A172 (cell line): Measurements from ENCODE around the gene FBXL4. TPM values are rescaled to one million over a fixed set of nuclear protein-coding genes. Genes with fewer than 3 reads are reported as not detected.

Source experiments
- DNase-seq: peaks from one replicate; pipeline ENCODE4 v3.0.0-alpha.2; 2015; ENCODE audit warnings: low spot score
- total RNA-seq: library from RNA; depleted of rRNA; stranded (reverse); fragments of >200 nt; shearing (Covaris generic); gene quantifications from 2 replicates; pipeline ENCODE4 v1.2.3, GENCODE V29; 2014

The FBXL4 gene
- total RNA-seq, 1 experiment from 2014 or later, result 9.7 TPM

DNA sequence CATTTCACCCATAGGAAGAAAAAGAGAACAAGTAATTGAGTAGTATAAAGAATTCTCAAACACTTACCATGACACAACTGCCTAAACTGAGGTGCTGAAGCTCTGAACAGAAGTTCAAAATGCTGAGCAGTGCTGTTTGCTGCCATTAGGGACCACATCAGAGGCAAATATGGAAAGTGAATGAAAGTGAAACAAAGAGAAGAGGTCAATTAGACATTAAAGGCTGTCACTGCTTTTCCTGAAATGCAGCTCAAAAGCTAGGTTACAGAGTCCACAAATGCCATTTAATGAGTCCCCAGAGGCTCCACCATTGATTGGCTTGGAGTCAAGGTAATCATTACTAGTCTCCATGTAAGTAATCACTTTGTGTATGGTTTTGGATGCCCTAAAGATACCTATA is 67.3 kb downstream of the FBXL4 start:
- no peak for DNase-seq

DNA sequence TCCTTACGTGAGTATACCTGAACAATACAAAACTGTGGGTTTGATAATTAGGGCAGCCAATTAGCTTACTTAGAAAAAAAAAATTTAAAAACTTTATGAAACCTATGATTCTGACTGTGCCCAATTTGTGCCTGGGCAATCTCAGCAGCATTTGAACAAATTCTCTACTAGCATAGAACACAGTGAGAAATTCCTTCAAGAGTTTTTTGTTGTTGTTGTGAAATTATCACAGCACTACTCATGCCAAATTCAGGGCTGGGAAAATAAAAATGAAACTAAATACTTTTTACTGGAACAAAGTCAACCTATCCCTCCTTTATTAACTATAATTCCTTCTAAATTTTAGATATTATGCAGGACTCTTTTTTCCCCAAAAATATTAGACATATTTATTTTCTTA is 70.5 kb downstream of the FBXL4 start:
- no peak for DNase-seq

DNA sequence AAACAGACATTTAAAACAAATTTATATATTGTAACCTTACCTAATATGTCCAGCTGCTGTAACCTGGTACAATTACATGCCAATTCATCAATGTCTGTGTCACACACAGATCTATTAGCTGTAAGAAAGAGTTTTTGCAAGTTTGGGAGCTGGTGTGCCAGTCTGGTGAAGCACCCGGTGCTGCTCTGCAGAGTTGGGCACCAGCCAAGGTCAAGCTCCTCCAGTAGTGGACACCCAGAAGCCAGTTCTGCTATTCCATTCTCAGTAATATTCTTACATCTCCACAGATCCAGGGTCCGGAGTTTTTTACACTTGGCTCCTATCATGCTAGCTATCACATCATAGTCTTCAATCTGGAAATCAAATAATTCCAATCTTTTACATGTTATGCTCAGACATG is 72.4 kb downstream of the FBXL4 start:
- DNase-seq, result no peak

DNA sequence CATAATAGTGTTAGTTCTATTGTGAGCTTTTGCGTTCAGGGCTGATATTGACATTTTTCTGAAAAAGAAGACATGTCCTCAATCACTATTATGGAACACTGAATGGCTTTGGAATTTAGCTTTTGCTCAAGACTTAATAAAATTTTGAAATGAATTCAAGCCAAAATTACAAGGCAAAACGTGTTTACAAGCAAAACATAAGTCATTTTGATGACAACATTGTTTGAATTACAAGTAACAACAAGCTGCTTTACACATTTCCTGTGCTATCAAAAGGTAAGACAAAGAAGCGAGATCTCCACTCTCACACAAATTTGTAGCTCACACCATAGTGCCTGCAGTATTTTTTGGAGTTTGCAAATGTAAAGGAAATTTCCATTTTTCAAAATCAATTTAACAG is 75.9 kb downstream of the FBXL4 start:
- DNase-seq, result no peak

DNA sequence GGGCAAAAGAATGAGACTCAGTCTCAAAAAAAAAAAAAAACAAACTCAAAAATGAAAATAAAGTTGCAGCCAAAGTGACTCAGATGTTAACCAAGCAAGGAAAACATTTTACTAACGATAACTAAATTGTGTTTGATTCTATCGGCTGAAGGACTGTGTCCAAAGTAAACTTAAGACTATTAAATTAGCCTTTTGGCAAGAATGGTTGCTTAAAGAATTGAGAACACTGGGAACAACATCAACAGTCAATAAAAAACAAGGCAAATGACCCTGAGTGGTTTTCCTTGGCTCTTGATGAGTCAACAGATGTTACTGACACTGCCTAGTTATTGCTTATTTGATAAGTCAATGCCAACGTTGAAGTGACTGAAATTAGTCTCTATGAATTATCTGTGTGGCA is 76.7 kb downstream of the FBXL4 start:
- no peak for DNase-seq

DNA sequence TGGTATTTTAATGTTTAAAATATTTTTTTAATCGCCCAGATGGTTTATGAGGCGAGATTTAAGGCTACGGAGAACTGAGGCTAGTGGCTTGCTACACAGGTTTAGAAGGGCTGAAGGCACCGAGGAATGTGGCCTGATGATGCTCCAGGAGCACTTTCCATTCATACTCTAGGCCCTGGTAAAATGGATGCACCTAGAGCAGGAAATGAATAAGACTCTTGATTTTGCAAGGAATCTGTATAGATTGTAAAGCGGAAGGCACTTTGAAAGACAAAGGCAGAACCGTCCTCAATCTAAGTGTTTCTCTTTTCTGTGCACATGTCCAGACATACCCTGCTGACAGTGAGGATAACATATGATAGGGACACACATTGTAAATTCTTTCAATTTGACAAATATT is 83.2 kb downstream of the FBXL4 start:
- no peak for DNase-seq

DNA sequence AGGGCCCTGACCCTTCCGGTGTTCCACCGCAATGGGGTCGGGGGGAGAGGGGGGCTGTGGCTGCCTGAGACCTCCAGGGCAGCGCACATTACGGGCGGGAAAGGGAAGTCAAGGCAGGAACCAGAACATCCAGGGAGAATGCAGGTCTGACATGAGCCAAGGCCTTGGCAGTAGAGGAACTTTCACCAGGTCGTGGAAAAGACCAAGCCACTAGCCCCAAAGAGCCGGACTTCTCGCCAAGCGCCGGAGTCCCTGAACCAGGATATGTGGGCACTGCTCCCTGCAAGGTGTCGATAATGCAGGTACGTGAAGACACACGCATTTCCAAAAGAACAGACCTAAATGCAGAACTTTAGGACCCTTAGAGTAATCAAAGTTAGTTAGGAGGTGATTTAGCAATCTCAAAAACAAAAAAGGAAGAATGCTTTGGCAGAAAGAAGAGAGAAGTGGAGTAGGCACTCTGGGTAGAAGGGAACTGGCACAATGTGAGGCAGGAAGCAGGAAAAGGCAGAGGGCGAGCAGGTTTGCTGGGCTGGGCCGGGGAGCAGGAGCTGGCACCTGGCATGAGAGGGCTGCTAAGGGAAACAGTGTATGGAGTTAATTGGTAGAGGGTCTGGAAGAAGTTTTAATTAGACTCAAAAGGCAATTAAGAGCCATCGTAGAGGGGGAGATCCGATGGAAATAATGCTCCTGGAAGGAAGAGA is 99.1 kb downstream of the FBXL4 start:
- DNase-seq, result no peak

DNA sequence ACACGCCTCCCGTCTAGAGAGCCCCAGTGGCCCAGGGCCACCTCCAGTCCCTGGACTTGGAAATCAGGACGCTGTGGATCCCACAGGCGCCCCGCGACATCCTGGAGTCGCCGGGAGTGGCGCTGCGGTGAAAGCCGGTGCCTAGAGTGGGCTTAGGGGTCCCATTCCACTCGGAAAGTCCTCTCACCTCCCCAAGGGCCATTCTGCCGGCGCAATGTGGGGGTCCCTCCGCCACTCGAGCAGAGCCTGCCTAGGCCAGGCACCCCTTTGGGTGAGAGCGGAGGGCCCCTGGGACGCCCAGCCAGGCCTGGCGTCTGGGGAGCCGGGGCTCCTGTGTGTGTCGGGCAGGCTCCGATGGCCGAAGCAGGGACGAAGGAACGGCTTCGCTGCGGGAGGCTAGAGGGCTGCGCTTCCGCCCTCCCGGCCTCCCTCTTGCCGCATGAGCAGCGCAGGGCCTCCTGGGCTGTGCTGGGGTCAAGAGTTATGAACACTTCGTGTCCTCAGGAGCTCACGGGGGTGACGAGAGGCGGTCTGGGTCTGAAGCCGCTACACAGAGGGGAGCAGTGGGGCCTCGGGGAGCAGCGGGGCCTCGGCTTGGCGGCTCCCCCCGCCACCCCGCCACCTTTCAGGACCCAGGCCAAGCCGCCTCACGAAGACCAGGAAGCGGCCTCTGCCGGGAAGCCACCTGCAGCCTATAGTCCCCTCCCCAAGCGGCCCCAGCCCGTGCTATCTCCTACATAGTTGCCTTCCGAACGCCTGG is 99.8 kb downstream of the FBXL4 start:
- no peak for DNase-seq

DNA sequence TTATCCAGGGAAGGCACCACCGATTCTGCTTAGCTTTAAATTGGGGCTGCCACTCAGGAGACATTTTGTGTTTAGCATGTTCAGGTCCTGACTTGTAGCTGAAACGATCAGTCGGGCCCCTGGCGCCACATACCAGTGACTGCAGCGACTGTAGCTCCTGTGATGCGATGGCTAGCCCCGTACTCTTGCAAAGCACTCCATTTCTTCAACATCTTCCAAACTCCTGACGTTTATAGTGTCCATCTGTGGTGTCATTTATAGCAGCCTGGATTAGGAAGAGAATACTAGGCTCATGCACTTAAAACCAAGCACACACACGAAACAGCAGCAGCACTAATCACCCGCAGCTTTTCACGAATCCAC is 100.3 kb downstream of the FBXL4 start:
- no peak for DNase-seq

DNA sequence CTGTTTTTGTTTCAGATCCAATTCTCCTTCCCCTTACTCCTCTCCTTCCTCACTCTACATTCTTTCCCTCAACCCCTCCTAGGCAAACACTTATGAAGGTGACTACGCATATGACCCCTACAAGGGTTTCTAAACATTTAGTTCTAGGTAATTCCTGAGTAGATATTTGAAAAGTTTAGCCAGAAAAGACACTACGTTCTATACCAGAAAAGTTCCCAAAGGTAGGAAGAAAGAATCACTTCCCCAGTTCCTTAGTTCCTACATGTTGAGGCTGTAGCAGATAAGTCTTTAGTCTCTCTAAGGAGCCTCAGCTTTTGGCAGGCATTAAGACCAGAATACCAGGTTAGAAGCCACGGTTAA is 101.7 kb downstream of the FBXL4 start:
- no peak for DNase-seq

DNA sequence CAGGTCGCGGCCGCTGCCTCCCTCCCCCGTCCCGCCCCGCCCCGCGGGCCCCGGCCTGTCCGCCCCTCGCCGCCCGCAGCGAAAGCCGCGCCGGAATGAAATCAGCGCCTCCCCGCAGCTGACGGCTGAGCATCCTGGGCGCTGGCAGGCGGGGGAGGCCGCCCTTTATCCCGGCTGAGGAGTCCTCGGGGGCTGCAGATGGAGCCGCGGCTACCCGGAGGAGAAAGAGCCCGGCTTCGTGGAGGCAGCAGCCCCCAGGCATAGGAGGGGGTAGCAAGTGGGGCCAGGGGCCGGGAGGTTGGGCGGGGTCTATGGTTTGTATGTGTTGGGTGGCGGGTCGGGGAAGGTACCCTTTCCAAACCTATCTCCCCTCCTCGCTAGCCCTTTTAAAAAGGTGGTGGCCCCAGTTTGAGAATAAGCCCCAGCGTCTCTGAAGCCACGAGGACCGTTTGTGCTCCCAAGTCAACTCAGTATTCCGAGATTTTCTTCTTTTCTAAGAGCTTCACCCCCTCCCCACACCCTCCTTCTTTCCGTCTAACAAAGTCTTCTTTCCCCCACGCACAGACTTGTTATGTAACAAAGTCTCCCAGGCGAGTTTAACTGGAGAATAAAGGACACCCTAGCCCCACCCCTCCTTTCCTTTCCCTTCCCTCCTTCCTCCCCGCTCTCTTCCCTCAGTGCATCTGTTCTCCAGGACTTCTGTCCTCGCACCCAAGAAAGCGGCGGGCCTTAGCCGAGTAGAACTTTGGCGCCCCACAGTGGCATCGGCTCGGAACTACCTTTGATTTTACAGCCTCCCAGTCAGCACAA is 102.3 kb downstream of the FBXL4 start:
- DNase-seq, result peak; percentile 74

DNA sequence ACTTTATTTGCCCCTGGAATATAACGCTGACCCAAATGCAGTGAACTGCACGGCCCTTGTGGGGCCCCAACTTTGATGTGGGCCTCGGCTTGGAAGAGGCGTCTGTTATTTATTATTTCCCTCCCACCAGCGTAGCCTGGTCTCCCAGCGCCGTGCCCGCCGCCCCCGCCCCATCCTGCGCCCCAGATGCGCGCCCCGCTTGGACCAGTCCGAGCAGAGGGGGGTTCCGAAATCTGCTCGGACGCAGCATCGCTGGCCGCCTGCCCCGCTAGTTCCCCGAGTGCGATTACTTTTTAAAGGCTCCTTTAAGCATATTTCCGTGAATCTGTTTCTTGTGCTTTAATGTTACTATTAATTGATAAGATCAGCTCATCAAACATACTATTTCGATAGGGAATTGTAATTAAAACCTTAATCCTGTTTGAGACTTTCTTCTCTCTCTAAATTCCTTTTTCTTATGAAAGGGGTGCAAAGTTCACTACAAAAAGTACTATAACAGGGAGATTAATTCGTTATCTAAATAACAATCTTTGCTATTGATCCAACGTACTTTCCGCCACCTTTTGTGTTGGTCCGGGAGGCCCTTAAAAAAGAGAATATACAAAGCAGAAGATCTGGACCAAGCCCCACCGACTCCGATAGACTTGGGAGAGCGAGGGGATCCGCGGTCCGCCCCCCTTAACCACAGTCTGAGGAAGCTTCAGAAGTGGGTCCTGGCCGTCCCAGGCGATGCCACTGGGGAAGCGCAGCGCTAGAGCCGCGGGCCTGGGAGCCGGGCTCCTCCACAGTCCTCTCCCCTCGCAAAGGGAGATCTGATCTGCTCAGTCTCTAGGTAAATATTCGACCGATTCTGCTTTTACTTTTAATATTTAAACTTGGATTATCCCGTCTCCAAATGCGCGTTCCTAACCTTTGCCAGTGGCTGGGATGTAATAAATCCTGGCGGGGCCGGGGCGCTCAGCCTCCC is 103.2 kb downstream of the FBXL4 start:
- no peak for DNase-seq

DNA sequence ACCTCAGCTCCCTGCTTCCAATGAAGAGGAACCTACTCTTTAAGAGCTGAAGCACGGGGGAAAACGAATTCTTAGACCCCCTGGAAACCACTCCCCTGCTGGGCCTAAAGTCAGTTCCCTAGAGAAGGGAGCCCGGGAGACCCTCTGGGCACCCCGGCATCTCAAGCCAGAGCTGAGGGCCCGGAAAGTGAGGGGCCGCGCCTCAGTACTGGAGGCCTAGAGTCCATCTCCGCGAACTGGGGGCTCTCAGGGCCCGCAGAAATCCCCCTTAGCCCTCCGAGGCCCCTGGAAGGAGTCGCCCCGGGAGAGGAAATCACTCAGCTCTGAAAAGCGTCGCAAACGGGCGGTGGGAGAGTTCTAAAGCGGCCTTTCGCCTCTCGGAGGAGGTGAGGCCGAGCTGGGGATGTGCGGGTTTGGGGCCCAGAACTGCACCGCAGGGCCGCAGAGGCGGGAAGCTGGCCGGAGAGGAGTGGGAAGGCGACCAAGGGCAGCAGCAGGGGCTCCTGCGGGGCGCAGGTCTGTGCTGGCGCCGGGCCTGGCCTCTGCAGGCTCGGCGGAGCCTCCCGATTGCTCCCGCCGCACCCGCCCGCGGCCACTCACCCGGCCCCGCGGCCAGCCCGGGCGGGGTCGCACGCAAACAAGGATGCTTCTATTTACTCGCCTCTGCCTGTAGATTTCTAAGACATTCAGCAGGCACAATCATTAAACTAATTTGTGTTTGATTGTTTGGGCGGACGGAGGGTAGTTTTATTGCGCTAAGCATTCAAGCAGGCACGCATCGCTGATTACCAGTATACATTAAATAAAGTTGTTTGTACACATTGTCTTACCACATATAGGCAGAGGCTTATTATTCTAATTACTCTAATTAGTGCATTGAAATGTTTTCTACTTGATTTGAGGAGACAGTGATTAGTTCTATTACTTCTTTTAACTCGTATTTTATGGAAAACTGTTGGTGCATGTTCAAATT is 104.2 kb downstream of the FBXL4 start:
- DNase-seq, result no peak

DNA sequence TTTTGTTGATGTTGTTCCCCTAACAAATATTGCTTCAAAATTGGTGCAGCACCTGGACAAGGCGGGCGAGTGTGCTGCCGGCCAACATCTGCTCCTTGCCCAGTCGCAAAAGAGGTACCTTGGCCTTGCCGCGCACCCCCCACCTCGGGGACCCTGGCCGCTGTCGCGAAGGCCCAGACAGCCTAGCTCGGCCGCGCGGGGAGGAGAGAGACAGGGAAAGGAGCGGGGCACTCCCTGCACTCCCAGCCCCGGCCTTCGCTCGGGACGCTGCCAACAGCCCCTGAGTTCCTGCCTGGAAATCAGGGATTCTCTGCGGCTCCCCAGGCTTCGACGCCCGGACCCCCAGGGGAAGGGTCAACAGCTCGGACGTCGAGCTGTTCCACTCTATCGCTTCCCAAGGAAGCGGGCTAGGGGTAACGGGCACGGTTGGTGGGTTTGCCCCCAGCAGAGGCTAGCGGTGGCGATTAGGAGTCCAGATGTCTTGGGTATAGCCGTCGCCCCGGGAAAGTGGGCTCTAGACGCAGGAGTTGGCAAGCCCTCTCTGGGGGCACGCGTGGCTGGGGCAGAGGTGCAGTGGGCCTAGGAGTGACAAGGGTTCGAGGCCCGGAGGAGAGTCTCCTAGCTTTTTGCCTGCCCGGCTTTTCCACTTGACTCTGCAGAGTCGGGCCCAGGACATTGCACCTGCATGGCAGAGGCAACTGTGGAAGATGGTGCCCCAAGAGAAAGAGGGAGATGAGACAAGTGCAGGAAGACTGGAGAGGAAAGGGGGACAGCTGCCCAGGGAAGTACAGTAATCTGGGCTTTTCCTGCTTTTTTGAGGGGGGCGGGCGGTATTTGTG is 105.2 kb downstream of the FBXL4 start:
- DNase-seq, result no peak

DNA sequence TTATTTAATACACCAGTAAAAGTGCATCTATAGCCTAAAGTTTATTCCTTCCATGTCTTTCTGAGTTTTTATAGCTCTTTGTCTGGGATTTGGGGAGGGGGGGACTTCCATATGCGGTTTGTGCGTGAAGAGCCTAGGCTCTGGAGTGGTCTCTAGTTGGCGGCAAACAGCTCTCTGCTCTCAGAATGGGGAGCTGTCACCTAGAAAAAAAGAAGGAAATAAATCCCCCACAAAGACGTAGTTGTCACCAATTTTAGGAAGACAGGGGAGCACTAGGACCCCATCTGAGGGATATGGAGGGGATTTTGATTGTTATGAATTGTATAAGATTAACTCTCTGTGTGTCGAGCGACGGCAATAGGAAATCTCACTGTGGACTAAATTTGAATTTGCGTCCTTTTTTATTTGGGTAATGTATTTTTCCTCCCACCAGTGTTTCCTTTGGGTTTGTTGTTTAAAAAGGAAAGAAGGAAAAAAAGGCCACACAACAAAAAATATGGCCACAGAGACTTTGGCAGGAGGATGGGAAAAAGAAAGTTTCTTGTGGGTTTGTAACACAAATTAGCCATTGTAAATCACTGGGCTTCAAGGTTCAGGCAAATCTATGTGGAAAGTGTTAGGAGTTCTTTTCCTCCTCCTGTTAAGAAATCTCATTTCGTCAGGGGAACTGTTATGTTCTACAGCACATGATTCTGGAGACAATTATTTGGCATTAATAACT is 106.0 kb downstream of the FBXL4 start:
- DNase-seq, result no peak

DNA sequence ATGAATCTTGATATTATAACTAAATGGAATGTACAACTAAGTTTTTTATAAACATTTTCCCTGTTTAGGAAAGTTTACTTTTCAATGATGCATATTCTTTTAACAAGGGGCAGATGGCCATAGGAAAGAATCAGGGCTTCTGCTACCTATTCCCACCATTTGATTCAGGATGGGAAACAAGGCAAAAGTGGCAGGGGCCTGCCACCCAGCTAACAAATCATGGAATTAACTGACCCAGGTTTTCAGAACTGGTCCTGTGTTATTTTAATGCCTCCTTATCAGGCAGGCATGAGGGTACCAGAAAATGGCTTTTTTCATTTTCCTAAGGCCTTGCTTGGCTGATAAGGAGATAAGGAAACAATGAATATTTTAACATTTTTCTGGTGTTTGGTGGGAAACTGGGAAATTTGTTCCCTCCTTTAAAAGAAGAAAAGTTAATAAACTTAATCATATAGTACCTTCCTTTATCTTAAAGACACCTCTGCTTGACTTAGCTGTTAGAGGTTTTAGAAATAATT is 106.7 kb downstream of the FBXL4 start:
- no peak for DNase-seq

DNA sequence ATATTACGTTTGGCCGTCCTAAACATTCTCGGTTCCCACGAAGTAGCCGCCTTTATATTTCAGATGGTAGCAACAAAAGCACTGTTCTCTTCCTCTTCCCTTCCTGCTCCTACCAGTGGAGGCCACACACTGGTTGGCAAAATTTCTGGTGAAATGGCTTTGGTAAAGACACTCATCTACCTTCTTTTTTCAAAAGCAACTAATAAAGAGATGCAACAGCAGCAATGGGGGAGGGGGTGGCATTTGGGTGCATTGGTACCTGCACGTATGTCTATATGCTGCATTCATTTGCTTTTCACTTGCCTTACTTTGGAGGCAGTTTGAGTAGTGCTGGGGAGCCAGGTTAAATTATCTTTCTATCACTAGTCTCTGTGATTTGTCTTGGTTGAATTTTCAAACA is 107.4 kb downstream of the FBXL4 start:
- DNase-seq, result no peak

DNA sequence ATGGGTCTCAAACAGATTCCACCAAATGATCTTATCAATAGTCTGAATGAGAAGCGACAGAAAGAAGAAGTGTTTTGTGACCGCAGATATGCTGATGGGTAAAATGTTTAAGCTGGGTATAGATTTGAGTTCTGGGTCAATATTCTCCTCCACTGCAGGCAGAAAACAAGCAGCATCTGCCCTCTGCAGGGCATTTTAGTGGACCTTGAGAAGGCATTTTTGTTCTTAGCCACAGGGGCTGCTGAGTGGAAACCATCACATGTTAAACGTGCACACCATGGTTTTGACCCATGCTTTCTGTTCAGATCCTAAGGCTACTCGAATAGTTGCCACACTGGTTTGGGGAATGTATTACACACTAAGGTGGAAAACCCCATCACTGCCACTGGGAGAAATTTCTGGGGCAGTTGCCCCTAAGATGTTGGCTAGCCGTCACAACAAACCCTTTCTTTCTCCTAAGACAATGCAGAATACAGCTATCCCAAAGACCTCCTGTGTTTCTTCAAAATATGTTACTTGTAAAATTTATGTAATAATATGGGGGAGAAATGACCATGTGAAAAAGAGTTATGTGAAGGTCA is 107.9 kb downstream of the FBXL4 start:
- peak; percentile 33 for DNase-seq
